Tibial nerve (tissue), 4 donors: Measurements from ENCODE around the gene GSTM2.

ENCODE experiments used
- CTCF ChIP-seq, 5 experiments: fragments of 200-600 bp in 3 of 5; fragments of 450-650 bp in 2 of 5; sonication (generic) in 3 of 5; IDR thresholded peaks; one replicate each; pipeline ENCODE4 v1.5.1; 2016 to 2019; ENCODE audit warnings: antibody characterized with exemption in 5 of 5, mild to moderate bottlenecking in 3 of 5, moderate library complexity in 2 of 5
- EP300 ChIP-seq, 2 donors: sonication (generic); formaldehyde crosslinking; IDR thresholded peaks; one replicate each; pipeline ENCODE4 v1.6.1; 2017; ENCODE audit warnings: antibody characterized with exemption in 2 of 2, mild to moderate bottlenecking in 1 of 2

DNA sequence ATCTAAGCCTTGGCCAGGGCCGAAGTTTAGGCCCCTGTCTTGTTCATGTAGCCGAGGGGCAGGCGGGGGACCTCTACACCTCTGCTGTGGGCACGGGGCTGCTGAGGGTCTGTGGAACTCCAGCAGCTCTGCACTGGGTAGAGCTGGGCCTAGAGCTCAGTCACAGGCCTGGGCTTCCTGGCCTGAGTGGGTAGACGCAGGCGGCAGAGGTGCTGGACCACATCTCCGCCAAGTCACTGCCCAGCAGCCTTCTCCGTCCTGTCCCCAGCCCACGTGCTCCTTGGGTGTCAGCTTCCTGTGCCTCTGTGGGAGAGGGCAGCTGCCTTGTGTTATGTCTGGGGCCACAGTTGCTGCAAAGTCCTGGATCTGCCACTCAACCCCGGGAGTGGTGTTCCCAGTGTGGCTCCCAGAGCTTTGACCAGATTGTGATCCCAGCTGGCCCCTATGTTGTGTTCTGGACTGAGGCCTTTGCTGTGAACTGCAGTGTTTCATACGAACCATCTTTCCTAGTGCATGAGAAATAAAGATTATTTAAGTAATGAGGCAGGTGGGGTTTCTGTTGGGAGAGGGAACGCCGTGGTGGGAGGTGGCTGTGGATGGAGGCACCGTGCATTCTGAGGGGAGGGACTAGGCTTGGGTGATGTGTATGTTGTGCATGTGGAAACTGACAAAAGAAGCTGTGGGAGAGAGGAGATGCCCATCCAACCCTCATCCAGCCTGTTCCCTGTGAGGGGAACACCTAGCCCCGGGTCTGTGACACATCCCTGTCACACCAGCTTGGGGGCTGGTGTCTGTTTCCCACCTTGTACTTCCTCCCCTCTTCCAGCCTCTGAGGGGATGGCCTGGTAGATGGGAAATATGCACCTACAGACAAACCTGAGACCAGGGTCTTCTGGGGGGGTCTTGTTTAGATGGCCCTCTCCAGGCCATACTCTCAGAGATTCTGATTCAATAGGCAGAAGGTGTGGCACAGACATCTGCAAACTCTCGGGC is 36.0 kb upstream of the GSTM2 start:
- TF ChIP-seq CTCF (IDR thresholded peaks at IDR 0.05) (no peak), EP300 (IDR thresholded peaks at IDR 0.05) (no peak)
